Astrocyte (in vitro differentiated cells and primary cell): ENCODE results near the gene ARHGEF2.

Experiments used
- CTCF ChIP-seq: IDR thresholded peaks from 2 replicates; pipeline ENCODE4 v1.5.1; 2011; ENCODE audit warnings: low read depth, mild to moderate bottlenecking, inconsistent platforms, low read length, moderate library complexity; ENCODE audit not compliant: insufficient read depth
- EZH2 ChIP-seq: IDR thresholded peaks from 2 replicates; pipeline ENCODE4 v1.6.1; 2012; ENCODE audit warnings: mild to moderate bottlenecking, low read length, inconsistent platforms; ENCODE audit not compliant: insufficient read depth

GRCh38 chr1:156024801-156025200, 46.5 kb upstream of the ARHGEF2 start:
- TF ChIP-seq CTCF (no peak), EZH2 (no peak)
